NCI-H345 treated with DMSO at 0.1 percent for 48 hours (cell line): Measurements from ENCODE around the gene INTS12.
"Not testable (repeated sequence)": the region's sequence is repeated elsewhere in the genome, so short reads cannot be mapped to it uniquely, and the experiment has no call there.

ENCODE experiments used
- DNase-seq: peaks from one replicate; lab custom pipeline; 2025; ENCODE audit not compliant: unreplicated experiment; lab: John Stamatoyannopoulos, UW

The INTS12 gene, protein sequence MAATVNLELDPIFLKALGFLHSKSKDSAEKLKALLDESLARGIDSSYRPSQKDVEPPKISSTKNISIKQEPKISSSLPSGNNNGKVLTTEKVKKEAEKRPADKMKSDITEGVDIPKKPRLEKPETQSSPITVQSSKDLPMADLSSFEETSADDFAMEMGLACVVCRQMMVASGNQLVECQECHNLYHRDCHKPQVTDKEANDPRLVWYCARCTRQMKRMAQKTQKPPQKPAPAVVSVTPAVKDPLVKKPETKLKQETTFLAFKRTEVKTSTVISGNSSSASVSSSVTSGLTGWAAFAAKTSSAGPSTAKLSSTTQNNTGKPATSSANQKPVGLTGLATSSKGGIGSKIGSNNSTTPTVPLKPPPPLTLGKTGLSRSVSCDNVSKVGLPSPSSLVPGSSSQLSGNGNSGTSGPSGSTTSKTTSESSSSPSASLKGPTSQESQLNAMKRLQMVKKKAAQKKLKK

DNA sequence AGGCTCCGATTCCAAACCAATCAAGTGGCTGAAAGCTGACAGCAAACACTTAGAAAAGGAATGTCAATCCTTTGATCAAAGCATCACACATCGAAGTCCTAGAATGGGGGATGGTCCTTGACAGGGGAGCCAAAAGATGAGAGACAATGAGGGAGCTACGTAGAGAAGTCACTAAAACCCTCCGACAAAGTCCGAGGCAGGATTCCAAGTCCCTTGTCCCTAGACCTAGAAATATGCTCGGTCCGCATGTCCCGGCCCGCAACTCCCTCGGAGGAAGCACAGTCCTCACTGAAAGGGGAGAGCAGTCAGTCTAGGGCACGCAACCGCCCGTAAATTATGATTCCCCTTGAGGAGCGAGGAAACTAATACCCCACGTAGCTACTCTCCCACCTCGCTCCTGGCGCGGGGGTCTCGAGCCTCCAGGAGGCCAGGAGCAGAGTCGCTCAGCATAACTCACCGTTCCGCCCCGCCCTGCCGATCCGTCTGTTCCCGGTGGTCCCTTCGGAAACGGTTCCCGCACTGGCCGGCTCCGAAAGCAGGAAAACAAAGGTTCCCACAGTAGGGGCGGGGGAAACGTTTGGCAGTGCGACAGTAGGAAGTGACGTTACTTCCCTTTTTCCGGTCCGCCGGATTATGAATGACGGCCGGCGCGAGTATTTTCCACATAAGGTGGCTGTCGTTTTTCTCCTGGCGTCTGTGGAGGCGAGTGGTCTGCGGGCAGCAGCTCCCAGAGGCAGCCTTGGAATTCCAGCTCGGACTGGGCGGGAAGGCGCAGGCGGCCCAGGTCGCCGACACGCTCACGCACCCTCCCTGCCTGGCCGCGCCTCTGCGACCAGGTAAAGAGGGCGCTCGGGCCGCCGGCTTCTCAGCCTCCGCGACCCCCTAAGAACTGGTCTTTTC is at the start of gene INTS12, which contains the start of gene GSTCD:
Gene INTS12 (minus strand): TSS at position 509 of the 900 bp plus-strand sequence. CDS start 8,684 bp downstream, outside the sequence.
Gene GSTCD (plus strand): TSS at position 604 of the 900 bp plus-strand sequence. CDS start 8,830 bp downstream, outside the sequence.
- peak; percentile 62 for DNase-seq

DNA sequence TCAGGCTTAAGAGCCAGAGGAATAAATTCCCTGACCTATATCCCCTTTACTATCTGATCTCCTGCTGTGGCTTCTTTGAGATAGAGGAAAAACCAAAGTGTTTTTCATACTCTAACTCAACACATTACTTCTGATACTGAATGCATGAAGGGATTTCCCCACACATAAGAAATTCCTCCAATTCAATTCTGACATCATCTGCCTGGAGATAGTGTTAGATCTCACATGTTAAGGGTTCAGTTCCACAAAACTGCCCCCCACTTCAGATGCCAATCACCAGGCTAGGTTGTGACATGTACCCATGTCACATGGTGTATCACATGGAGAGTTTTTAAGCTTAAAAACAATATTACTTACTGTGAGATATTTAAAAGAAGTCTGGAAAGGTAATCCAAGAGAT is 46.9 kb upstream of the INTS12 start:
- no peak for DNase-seq

DNA sequence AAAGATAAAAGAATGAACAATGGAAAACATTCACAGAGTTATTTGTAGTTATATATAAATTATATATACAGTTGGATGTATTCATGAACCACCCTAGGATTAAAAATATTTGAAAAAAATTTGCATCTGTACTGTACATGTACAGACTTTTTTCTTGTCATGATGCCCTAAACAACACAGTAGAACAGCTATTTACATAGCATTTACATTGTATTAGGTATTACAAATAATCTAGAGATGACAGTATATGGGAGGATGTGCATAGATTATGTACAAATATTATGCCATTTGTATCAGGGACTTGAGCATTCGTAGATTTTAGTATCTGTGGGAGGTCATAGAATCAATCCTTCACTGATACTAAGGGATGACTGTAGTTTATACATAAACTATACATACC is 44.9 kb upstream of the INTS12 start:
- no peak for DNase-seq

DNA sequence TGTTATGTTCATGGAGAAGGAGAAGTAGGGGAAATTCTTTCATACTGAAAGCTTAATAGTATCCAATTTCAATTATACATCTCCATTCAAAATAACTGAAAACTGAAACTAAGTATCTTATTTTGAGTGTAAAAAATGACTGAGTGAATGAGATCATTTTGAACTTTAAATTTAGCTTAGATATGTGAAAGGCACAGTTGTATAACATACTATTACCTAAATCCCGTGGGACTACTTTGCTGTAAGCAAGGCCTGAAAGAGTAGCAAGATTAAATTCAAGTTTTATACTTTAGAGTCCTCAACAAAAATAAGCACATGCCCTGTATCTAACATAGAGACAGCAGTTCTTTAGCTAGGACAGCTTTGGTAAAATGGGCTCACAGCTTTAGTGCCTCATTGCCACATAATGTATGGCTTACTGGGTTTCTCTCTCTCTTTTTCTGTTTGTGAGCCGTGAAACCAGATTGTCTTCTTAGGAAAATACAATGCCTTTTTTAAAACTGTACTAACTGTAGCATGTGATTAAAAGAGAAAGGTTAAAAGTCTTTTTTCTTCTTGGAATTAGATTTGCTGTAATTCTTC is 43.3 kb upstream of the INTS12 start:
- no peak for DNase-seq

DNA sequence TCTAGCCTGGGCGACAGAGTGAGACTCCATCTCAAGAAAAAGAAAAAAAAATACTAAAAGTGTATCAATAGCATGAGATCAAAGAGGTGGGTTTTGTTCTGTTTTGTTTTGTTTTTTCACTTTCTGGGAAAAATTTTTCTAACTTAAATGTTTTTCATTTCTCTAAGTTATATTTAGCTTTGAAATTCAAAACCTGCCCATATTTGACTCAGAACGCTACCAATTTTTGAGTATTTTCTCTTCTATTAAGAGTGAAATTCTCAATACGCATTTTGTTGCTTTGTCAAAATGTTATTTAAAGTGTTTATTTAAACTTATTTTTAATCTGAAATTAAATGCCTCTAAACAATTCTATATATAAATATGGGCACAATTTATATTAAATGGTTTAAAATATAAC is 39.7 kb upstream of the INTS12 start:
- DNase-seq: no peak

DNA sequence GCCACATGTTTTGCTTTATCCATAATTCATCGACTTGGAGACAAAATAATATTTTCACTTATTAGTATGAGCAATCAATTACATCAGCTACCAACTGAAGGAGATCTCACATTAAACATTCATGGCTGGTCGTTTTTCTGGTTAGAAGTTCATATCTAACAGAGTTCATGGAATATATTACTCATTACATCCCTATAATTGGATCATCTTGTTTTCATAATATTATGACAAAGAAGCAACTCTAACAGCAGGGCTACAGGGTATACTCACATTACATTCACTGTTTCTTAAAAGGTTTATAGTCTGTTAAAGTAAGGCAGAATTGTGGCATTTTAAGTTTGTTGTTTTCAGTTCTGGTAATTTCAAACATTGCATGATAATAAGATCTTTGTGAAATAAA is 33.1 kb upstream of the INTS12 start:
- no peak for DNase-seq

DNA sequence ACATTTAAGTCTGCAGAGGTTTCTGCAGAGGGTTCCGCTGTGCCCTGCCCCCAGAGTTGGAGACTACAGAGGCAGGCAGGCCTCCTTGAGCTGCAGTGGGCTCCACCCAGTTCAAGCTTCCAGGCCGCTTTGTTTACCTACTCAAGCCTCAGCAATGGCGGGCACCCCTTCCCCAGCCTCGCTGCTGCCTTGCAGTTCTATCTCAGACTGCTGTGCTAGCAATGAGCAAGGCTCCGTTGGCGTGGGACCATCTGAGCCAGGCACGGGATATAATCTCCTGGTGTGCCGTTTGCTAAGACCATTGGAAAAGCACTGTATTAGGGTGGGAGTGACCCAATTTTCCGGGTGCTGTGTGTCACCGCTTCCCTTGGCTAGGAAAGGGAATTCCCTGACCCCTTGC is 26.7 kb upstream of the INTS12 start:
- not testable (repeated sequence) for DNase-seq

DNA sequence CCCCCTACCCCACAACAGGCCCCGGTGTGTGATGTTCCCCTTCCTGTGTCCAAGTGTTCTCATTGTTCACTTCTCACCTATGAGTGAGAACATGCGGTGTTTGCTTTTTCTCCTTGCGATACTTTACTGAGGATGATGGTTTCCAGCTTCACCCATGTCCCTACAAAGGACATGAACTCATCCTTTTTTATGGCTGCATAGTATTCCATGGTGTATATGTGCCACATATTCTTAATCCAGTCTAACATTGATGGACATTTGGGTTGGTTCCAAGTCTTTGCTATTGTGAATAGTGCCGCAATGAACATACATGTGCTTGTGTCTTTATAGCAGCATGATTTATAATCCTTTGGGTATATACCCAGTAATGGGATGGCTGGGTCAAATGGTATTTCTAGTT is 21.4 kb upstream of the INTS12 start:
- DNase-seq: not testable (repeated sequence)

DNA sequence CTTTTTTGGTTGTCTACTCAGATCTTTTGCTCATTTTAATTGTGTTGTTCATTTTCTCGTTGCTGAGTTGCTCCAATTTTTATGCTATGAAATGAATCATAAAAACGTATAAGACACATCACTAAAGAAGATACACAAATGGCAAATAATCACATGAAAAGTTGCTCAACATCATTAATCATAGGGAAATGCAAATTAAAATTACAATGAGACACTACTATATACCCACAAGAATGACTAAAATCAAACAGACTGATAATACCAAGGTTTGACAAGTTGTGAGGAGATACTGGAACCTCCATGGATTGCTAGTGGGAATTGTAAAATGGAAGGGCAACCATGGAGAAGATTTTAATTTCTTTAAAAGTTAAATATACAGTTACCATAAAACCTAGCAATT is 17.1 kb upstream of the INTS12 start:
- no peak for DNase-seq

DNA sequence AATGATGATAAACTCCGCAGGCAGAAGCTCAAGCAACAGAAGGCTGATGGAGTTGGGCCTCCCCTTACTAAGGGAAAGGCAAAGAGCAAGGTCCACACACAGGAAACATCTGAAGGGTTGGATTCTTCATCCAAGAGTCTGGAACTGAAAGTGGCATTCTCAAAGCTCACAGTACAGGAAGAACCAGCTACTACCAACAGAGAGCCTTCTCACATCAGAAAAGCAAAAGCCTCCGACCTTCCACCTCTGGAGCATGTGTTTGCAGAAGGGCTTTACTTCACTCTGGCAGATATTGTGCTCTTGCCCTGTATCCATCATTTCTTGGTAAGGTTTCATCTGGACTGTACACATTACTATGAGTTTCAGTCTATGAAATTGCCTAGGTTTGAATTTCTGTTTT is 10.7 kb upstream of the INTS12 start:
- DNase-seq: no peak

DNA sequence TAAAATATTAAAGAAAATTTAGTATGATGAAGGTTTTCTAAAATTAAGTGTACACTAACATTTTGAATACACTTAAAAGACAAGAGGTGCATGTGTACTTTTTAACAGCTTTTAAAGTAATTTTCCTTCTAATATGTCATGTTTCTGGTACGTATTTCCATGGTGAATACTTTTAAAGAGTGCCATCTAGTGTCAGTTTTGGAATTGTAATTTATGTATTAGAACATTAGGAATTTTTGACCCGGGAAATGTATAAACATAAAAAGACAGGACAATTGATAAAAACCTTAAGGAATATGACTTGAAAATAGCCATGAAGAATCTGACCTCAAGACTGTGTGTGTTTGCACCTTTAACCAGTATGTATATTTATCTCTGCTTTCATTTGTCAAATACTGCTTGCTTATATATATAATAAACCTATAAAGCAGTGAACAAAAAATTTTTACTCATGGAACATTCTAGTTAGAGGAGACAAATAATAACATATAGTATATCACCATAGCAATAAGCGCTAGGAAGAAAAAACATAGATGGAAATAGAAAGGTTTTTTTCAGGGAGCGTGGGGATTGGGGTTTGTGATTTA is 7.3 kb upstream of the INTS12 start:
- peak; percentile 11 for DNase-seq

DNA sequence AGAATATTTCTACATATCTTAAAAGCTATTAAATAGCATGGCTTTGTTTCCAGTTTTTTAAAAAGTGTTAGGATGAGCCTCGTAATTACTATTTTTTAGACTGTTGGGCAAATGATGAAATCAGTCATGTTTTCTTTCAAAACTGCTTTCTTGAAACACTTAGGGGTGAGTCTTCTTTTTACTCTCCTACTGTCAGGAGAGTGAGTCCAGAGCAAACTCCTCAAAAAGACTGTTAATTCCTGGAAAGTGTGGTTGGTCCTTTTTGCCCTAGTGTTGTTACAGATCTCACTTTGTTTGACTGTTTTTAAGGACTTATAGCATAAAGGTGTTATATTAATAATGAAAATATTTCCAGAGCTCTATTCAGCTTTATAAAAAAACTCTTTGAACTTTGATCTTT is 6.4 kb upstream of the INTS12 start:
- DNase-seq: no peak

DNA sequence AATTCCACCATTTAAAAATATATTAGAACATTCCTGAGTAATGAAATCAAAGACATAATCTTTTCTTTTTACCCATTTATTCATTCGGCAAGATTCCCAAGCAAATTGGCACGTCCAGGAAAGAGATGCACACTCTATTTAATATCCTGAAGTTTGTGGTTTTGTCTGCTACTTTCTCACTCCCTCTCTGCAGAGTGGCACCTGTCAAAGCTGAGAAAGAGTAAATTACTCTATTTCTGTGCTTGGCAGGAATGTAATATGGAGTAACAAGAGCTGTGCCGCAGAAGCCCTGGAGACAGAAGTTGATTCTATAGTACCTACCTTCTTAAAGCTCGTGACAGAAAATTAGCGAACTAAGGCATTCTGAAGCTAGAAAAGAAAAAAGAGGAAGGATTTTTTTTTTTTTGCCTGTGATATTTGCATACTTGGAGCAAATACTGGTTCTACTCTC is 5.6 kb upstream of the INTS12 start:
- no peak for DNase-seq

DNA sequence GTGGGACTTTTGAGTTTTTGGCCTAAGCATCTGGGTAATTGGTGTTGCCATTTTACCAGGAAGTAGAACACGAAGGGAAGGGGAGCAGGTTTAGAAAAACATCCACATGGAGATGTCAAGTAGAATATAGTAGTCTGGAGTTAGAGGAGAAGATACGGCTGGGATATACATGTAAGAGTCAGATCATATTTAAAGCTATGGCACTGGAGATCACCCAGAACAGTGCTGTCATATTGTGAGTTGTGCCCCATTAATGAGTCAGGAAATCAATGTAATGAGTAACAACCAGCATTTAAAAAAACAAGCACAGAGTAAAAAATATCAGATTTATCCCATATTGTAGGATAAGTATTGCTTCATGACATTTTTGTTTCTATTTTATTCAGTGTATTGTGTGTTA is 4.3 kb upstream of the INTS12 start:
- no peak for DNase-seq

DNA sequence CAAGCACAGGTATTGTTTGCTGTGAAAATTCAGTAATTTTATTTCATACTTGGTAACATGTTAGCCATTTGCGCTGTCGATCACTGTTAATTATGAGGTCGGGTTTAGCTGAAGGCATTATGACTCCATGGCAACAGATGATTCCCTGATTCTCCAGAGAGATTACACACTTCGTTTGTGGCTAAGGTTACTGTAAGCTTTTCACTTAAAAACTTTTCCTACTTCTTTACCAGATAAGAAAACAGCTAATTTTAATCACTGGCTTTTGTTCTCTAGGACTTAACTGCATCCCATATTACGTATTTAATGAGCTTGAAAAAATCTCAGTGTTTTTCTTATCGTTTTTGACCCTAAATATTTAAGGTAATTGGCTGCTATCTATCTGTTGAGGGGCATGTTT is 2.2 kb upstream of the INTS12 start:
- DNase-seq: no peak

DNA sequence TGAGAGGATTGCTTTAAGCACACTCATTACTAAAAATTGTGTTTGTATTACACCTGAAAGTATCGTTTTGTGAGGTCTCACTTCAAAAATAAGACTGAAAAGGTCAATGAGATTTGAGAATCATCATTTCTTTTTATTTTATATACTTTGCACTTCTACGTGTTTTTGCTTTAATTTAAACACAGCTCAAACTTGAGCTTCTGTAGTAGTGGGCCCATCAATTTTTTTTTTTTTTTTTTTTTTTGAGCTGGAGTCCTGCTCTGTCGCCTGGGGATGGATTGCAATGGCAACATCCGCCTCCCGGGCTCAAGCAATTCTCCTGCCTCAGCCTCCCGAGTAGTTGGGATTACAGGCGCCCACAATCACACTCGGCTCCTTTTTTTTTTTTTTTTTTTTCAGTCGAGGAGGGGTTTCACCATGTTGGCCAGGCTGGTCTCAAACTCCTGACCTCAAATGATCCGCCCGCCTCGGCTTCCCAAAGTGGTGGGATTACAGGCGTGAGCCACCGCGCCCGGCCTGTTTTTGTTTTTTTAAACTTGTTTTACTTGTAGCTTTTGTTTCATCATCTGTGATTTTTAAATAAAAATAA is 1.6 kb upstream of the INTS12 start:
- no peak for DNase-seq

DNA sequence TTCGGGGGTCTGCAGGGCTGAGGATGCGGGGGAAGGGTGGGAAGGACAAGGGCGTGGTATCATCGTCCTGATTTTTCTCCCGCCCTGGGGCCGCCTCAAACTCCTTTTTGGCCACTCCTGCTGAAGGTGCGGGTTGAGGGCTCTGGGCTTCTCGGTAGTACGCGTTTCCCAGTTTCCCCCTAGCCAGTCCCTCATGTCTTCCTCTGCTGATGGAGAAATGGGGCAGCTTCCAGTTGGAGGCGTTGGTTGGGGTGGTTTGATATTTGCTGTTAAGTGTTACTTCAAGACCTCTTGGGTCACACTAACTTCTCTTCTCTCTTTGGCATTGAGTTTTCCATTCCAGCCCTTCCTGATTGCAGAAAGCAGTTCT is 577 bp upstream of the INTS12 start:
- DNase-seq: no peak

DNA sequence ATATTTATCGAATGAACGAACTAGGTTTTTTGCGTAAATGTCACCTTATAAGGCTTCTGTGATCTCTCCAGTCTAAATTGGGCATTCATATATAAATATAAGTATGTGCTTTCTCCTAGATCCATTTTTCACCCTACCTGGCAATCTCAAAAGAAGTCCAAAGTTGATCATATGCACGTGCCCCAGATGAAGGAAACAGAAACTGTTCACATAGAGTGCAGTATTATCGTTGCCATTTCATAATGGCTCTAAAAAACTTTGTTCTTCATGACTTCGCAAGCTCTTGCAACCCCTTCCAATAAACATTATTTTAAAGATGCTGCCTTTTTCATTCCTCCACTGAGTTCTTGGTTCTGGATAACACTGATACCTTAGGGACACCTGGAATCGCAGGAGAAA is 708 bp downstream of the INTS12 start:
- DNase-seq: no peak

DNA sequence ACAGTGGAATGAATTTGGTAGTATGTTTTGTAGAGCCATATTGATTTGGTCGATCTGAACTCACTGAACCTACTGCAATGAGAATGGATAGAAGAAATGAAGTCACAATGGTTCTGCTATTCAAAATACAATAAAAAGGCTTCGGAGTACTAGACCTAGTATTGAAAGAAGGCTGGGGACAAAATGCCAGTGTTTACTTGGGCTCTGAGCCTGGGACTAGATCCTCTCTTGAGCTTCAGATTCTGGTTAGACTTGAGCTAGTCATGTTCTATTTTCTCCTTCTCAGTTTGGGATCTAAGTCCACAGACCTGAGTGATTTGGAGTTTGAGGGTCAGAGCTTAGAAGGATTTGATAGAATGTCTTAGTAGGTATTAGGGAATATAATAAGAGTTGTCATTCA is 9.9 kb downstream of the INTS12 start:
- DNase-seq: no peak

DNA sequence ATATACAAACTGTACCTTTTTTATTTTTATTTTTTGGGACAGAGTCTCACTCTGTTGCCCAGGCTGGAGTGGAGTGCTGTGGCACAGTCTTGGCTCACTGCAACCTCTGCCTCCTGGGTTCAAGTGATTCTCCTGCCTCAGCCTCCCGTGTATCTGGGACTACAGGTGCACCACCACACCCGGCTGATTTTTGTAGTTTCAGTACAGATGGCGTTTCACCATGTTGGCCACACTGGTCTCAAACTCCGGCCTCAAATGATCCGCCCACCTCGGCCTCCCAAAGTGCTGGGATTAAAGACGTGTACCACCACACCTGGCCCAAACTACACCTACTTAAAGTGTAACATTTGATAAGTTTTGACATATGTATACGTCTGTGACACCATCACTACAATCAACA is 12.7 kb downstream of the INTS12 start:
- not testable (repeated sequence) for DNase-seq

DNA sequence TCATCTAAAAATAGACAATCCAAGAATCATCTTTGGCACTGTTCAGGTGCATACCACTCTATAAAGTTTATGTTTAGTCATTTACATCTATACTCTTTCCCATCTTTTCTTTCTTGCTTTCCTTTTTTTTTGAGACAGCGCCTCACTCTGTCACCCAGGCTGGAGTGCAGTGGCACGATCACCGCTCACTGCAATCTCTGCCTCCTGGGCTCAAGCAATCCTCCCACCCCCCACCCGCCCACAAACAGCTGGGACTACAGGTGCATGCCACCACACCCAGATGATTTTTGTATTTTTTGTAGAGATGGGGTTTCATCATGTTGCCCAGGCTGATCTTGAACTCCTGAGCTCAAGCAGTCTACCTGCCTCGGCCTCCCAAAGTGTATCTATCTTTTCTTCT is 13.7 kb downstream of the INTS12 start:
- DNase-seq: not testable (repeated sequence)
